ENCODE results near the gene SLC12A8. TPM values are rescaled to one million over a fixed set of nuclear protein-coding genes. Genes with fewer than 3 reads are reported as not detected.
A peak's percentile ranks its signal among the peaks of the same experiment; 100 is the strongest.

The SLC12A8 gene
- total and polyA plus RNA-seq, 9 of the 15 experiments (the other 6 are each of a cell fraction or from before 2014, with no cell fraction given): 0.04 to 0.33 (median 0.09) TPM; not detected in 4

GRCh38 chr3:125125821-125126245, 86.7 kb downstream of the SLC12A8 start (continued):
- TF ChIP-seq ARID4B (CRISPR knock-in tag; IDR thresholded peaks at IDR 0.05) (no peak), NCOA6 (IDR thresholded peaks at IDR 0.05) (no peak), CBX5 (IDR thresholded peaks at IDR 0.05; ENCODE audit: borderline replicate concordance, low read depth) (no peak), FOSL1 (tag; conservative IDR thresholded peaks at IDR 0.05) (peak; percentile 45; the same call in 1 of the 2 replicates), SNIP1 (IDR thresholded peaks at IDR 0.05; ENCODE audit: low read depth) (no peak), SREBF1 (IDR thresholded peaks at IDR 0.05; ENCODE audit: borderline replicate concordance, low read depth, low read length) (no peak), ADNP (tag; IDR thresholded peaks at IDR 0.05) (no peak), MAFG (tag; conservative IDR thresholded peaks at IDR 0.05) (no peak), TRIM24 (IDR thresholded peaks at IDR 0.05) (peak in 1 of 2 experiments; percentile 45; a peak in 1 of 4 replicates), RERE (CRISPR knock-in tag; IDR thresholded peaks at IDR 0.05; ENCODE audit: borderline replicate concordance) (no peak), FOXP1 (CRISPR knock-in tag; IDR thresholded peaks at IDR 0.05) (no peak), CREBBP (IDR thresholded peaks at IDR 0.05; ENCODE audit: low read depth, low read length) (no peak), HCFC1 (IDR thresholded peaks at IDR 0.05; ENCODE audit: low read depth, low read length) (no peak), NR2C2 (CRISPR knock-in tag; IDR thresholded peaks at IDR 0.05) (no peak), NR2C2 (tag; IDR thresholded peaks at IDR 0.05) (0 out of 2 replicates have a peak, but pooled peaks have one; percentile 21), ZKSCAN3 (CRISPR knock-in tag; IDR thresholded peaks at IDR 0.05) (no peak), PML (IDR thresholded peaks at IDR 0.05; ENCODE audit: low read length) (no peak), MAZ (CRISPR knock-in tag; conservative IDR thresholded peaks at IDR 0.05 in 1 of 2, IDR thresholded peaks at IDR 0.05 in 1 of 2) (no peak)
- TF ChIP-seq, protein P1, sequence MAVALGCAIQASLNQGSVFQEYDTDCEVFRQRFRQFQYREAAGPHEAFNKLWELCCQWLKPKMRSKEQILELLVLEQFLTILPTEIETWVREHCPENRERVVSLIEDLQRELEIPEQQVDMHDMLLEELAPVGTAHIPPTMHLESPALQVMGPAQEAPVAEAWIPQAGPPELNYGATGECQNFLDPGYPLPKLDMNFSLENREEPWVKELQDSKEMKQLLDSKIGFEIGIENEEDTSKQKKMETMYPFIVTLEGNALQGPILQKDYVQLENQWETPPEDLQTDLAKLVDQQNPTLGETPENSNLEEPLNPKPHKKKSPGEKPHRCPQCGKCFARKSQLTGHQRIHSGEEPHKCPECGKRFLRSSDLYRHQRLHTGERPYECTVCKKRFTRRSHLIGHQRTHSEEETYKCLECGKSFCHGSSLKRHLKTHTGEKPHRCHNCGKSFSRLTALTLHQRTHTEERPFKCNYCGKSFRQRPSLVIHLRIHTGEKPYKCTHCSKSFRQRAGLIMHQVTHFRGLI (CRISPR knock-in tag; IDR thresholded peaks at IDR 0.05): no peak
